SK-N-SH (cell line): ENCODE data around the gene VPS4B.

ENCODE experiments used
- ELF1 ChIP-seq: IDR thresholded peaks from 2 replicates; pipeline ENCODE4 v1.4.0; 2012
- FOXM1 ChIP-seq: IDR thresholded peaks from 2 replicates; pipeline ENCODE4 v1.4.0; 2012; ENCODE audit warnings: low read depth, mild to moderate bottlenecking
- MAX ChIP-seq: IDR thresholded peaks from 2 replicates; pipeline ENCODE4 v1.4.0; 2012; ENCODE audit warnings: low read depth

GRCh38 chr18:63412953-63413352 lies 9.3 kb downstream of the VPS4B start:
- TF ChIP-seq ELF1 = no peak
- TF ChIP-seq MAX = no peak
- no peak for TF ChIP-seq FOXM1
